AG04449 (cell line): ENCODE data around the gene ANXA7.

ENCODE experiments used
- CTCF ChIA-PET: fragments of 350-600 bp; formaldehyde crosslinking; extraction: SDS; loops from one replicate; lab custom pipeline; 2021; ENCODE audit warnings: antibody characterized with exemption; lab: Yijun Ruan, JAX
- POLR2A ChIA-PET: fragments of 400-600, 350-600 bp; formaldehyde crosslinking; extraction: SDS; loops from one replicate; lab custom pipeline; 2020; ENCODE audit warnings: antibody characterized with exemption, inconsistent platforms; lab: Yijun Ruan, JAX
- DNase-seq: peaks from one replicate; pipeline ENCODE4 v3.0.0-alpha.2; 2010; ENCODE audit warnings: low read depth, low spot score
- H3K4me3 ChIP-seq: 2 replicates; pipeline ENCODE4 v1.5.1; 2011; ENCODE audit warnings: low read depth, mild to moderate bottlenecking, control low read depth, low read length
- TF ChIP-seq, protein P1 (sequence below): IDR thresholded peaks from one replicate; pipeline ENCODE4 v1.5.1; 2011; ENCODE audit warnings: mild to moderate bottlenecking, moderate library complexity, low read length, control low read depth, inconsistent platforms; ENCODE audit not compliant: insufficient read depth; ENCODE audit errors: missing control alignments

The ANXA7 gene

GRCh38 chr10:73413528-73414229, at the start of gene ANXA7:
Gene ANXA7 (minus strand): TSS chr10:73414058. CDS start chr10:73400856, 13,202 bp downstream.
- TF ChIP-seq, protein P1, sequence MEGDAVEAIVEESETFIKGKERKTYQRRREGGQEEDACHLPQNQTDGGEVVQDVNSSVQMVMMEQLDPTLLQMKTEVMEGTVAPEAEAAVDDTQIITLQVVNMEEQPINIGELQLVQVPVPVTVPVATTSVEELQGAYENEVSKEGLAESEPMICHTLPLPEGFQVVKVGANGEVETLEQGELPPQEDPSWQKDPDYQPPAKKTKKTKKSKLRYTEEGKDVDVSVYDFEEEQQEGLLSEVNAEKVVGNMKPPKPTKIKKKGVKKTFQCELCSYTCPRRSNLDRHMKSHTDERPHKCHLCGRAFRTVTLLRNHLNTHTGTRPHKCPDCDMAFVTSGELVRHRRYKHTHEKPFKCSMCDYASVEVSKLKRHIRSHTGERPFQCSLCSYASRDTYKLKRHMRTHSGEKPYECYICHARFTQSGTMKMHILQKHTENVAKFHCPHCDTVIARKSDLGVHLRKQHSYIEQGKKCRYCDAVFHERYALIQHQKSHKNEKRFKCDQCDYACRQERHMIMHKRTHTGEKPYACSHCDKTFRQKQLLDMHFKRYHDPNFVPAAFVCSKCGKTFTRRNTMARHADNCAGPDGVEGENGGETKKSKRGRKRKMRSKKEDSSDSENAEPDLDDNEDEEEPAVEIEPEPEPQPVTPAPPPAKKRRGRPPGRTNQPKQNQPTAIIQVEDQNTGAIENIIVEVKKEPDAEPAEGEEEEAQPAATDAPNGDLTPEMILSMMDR, result peak; percentile 34
- POLR2A ChIA-PET, result interaction anchor here (1.0 kb wide), 1 partner anchor 80 kb away, joined by 3 read pairs; no protein-coding TSS in a partner anchor

DNA sequence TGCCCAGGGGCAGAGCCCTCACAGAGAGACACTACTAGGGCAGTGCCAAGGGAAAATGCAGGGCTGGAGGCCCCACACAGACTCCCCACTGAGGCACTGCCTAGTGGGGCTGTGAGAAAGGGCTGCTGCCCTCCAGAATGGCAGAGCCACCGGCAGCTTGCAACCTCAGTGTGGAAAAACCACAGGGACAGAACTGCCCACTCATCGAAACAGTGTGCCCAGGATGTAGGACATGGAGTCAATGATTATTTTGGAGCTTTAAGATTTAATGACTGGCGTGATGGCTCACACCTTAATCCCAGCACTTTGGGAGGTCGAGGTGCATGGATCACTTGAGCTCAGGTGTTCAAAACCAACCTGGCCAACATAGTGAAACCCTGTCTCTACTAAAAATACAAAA, 47.0 kb upstream of the ANXA7 start:
- TF ChIP-seq, protein P1, result no peak
- no peak overlapping the region for H3K4me3 ChIP-seq
- ChIA-PET CTCF (no interaction called here), POLR2A (no interaction called here)
- DNase-seq, result no peak

More at GRCh38 chr10:73413528-73414229, at the start of gene ANXA7:
- H3K4me3 ChIP-seq, result peak within 1 kb of the TSS; percentile 93
- DNase-seq, result no peak
- CTCF ChIA-PET, result no interaction called here

GRCh38 chr10:73459683-73460314, 45.9 kb upstream of the ANXA7 start:
- ChIA-PET CTCF (no interaction called here), POLR2A (no interaction called here)
- TF ChIP-seq, protein P1, result no peak
- DNase-seq, result no peak
- no peak overlapping the region for H3K4me3 ChIP-seq

DNA sequence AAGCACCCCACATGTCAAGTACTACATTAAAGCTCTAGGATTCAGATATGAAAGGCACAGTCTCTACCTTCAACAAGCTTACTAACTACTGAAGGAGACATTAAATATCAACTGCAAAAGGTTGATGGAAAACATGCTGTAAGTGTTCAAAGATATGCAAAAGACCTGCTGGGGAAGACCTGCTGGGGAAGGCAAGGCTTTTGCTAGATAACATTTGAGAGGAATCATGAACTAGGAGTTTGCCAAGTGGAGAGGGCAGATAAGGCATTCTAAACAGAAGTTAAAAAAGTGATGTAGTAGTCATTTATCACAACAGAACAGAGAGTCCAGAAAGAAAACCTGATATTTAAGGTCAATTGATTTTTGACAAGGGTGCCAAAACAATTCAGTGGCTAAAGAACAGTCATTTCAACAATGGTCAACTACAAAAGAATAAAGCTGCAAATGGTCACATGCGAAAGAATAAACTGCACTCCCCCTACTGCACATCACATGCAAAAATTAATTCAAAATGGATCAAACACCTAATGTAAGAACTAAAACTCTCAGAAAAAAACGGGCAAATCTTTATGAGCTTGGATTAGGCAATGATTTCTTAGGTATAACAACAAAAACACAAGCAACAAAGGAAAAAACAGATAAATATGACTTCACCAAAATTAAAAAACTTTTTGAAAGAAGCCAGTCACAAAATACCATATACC, 42.5 kb upstream of the ANXA7 start:
- H3K4me3 ChIP-seq, result no peak overlapping the region
- no peak for DNase-seq
- TF ChIP-seq, protein P1, result no peak
- ChIA-PET CTCF (interaction anchor here (1.3 kb wide), 1 partner anchor 193 kb away, joined by 4 read pairs; no protein-coding TSS in a partner anchor), POLR2A (no interaction called here)

- no peak for DNase-seq
- H3K4me3 ChIP-seq, result no peak overlapping the region
- CTCF ChIA-PET, result interaction anchor here (0.6 kb wide), 1 partner anchor 27 kb away, joined by 3 read pairs; no protein-coding TSS in a partner anchor
- TF ChIP-seq, protein P1, result no peak
- POLR2A ChIA-PET, result no interaction called here
Observed at GRCh38 chr10:73449113-73449512, 35.3 kb upstream of the ANXA7 start.
